SK-N-MC (cell line): ENCODE results near the gene SMIM12.

Source experiments
- EZH2 ChIP-seq: fragments of 200-600 bp; sonication (generic); IDR thresholded peaks from one replicate; pipeline ENCODE4 v1.6.1; 2017; ENCODE audit warnings: antibody characterized with exemption
- FOXP2 ChIP-seq: optimal IDR thresholded peaks from 2 replicates; pipeline ENCODE3; 2011; ENCODE audit warnings: mild to moderate bottlenecking, moderate library complexity; ENCODE audit not compliant: insufficient read depth; ENCODE audit errors: extremely low read length, control extremely low read depth
- POLR2AphosphoS5 ChIP-seq: IDR thresholded peaks from 2 replicates; pipeline ENCODE4 v1.6.1; 2012; ENCODE audit warnings: mild to moderate bottlenecking, low read depth, low read length, borderline replicate concordance

DNA sequence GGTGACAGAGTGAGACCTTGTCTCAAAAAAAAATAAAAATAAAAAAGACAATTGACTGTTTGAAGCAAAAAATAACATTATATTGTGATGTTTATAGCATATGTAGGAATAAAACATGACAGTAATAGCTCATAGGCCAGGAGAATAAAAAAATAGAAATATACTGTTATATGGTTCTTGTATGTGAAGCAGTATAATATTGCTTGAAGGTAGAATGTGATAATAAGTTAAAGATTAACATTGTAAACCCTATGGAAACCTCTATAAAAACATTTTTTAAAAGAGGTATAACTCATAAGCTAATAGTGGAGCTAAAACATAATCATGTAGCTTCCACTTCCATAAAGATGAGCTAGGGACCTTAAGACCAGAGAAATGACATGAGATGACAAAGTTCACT lies 43.2 kb downstream of the SMIM12 start:
- no peak for TF ChIP-seq EZH2
- TF ChIP-seq POLR2AphosphoS5 = no peak
- no peak for TF ChIP-seq FOXP2
